NK-92 treated with Interleukin-12 subunit alpha and Interleukin-12 subunit beta, amount 100 ng/mL, for 24 hours (cell line): ENCODE measurements around the gene CYTL1.
"Not testable (repeated sequence)": the region's sequence is repeated elsewhere in the genome, so short reads cannot be mapped to it uniquely, and the experiment has no call there.

Experiments used
- DNase-seq: peaks from one replicate; lab custom pipeline; 2025; lab: John Stamatoyannopoulos, UW

Gene CYTL1

GRCh38 chr4:5033281-5033841, 14.1 kb upstream of the CYTL1 start:
- DNase-seq, result no peak

GRCh38 chr4:5032813-5033212, 13.6 kb upstream of the CYTL1 start:
- DNase-seq, result no peak

DNA sequence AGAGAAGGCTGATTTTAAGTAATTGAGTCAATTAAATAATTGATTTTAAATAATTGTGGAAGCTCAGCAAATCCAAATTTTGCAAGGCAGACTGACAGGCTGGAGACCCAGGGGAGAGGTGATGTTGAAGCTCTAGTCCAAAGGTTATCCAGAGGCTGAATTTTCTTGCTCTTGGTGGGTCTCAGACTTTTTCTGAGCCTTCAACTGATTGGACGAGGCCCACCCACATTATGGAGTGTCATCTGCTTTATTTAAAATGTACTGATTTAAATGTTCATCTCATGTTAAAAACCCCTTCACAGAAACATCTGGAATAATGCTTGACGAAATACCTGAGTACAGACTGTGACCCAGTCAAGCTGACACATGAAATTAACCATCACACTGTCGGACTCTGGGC, 11.7 kb upstream of the CYTL1 start:
- no peak for DNase-seq

DNA sequence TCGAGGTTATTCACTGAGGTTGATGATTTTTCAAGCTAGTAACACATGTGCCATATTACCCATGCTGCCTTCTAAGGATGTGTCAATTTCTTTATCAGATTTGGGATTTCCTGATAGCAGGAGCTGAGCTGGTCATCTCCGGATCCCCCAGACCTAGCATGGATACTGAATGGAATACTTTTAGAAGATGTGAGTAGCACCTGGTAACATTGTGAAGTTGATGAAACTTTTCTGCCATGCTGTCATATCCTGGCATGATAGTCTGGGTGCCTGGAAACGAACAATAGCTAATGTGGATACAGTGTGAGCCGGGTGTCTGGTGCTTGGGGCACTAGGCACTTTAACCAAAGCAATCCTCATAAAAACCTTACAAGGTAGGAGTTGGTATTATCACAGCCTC, 11.0 kb upstream of the CYTL1 start:
- DNase-seq, result no peak

DNA sequence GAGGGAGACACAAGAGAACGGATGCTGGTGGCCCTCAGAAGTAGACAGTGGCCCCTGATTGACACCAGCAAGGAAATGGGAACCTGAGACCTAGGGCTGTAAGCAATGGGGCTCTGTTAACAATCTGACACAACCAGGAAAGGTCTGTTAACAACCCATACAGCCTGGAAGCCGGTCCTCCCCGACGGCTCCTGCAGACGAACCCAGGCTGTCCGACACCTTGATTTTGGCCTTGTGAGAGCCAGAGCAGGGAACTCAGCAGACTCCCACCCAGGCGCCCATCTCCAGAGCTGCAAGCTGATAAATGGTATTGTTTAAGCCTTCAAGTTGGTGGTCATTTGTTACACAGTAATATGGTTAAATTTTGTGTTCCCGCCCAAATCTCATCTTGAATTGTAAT, 10.2 kb upstream of the CYTL1 start:
- DNase-seq, result no peak

GRCh38 chr4:5028480-5028879, 9.2 kb upstream of the CYTL1 start:
- DNase-seq, result no peak

DNA sequence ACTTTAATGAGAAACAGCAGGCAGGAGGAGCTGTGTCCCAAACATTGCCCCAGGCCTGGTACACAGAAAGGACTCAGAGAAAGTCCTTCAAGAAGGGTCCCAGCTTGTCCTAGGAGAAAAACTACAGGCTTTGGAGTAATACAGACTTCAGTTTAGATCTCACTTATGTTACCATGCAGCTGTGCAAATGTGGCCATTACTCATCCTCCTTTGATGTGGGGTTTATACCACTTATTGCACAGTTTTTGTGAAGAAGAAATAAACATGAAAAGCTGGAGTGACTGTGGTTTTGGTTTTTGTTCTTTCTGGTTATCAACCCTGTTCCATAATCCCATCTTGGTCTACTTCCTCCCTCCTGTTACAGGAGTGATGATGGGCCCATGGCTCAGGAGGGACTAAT, 8.1 kb upstream of the CYTL1 start:
- DNase-seq, result no peak

DNA sequence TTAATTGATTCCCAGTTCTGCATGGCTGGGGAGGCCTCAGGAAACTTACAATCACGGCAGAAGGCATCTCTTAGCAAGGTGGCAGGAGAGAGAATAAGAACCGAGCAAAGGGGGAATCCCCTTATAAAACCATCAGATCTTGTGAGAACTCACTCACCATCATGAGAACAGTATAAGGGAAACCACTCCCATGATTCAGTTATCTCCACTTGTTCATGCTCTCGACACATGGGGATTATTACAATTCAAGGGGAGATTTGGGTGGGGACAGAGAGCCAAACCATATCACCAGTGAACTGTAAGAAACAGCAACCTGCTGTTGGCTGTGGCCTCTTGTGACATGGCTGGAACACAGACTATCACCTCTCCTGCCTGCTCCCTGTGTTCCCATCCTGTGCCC, 7.1 kb upstream of the CYTL1 start:
- DNase-seq, result no peak

- no peak for DNase-seq
Observed at GRCh38 chr4:5024673-5025072, 5.4 kb upstream of the CYTL1 start.

DNA sequence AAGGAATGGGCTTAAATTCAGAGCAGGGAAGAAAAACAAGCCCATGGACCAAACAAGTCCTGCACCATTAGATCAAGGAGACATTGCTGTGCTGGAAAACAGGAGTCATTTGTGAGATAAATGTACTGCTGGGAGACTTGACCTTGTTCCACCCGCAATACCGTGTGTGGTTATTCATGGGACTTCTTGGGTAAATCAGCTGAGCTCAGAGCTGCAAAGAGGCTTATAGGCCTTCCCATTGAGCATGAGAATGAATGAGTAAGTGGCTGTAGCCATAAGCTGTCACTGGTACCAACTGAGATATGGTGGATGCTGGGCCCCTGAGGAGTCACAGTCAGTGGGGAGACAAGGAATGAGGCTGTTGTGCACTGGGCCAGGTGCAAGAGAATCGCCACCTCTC, 2.3 kb upstream of the CYTL1 start:
- no peak for DNase-seq

- DNase-seq, result no peak
Observed at GRCh38 chr4:5020341-5020740, 1.1 kb upstream of the CYTL1 start.

- DNase-seq, result no peak
Observed at GRCh38 chr4:5019796-5020195, 538 bp upstream of the CYTL1 start.

- DNase-seq, result no peak
Observed at GRCh38 chr4:5018603-5019002, 655 bp downstream of the CYTL1 start.

DNA sequence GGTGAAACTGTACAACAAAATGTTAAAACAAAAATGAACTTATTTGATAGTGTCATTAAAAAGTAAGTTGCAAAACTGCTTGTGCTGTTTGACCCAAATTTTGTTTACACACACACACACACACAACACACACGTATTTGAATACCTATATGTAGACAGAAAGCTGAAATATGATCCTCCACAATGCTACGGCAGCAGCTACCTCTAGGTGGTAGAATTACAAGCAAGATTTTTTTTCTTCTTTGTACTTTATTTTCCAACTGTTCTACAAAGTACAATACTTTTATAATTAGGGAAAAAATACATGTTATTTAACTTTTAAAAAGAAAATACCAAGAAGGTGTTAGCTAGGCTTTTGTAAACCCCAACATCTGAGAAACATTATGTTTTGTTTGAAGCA, 1.2 kb downstream of the CYTL1 start:
- no peak for DNase-seq

DNA sequence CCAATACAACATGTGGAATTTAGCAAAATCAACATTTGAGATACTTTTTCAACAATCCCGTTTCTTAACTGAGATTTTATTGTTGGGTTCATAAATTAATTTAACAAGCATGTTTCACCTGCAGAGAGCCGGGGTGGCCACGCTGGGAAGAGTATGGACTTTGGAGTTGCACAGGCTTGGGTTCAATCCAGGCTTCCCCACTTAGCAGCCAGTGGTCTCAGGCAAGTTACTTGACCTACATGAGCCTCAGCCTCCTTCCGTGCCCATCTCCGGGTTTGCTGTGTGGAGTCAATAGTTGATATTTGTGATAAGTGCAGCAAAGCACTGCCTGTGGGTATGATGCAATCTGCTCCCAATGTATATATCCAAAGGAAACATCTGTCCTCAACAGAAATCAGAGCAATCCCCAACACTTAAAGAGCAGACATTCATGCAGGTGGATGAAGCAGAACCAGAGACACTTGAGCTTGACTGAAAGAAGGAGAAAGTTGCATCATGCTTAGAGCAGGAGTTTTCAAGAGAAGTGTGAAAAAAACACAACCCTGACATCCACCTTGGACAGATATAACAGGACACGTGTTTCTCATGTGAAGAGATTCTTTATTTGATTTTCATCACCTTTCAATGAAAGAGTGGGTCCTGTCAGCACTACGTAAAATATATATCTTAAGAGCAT, 5.1 kb downstream of the CYTL1 start:
- no peak for DNase-seq

- DNase-seq, result no peak
Observed at GRCh38 chr4:5012958-5013357, 6.3 kb downstream of the CYTL1 start.

DNA sequence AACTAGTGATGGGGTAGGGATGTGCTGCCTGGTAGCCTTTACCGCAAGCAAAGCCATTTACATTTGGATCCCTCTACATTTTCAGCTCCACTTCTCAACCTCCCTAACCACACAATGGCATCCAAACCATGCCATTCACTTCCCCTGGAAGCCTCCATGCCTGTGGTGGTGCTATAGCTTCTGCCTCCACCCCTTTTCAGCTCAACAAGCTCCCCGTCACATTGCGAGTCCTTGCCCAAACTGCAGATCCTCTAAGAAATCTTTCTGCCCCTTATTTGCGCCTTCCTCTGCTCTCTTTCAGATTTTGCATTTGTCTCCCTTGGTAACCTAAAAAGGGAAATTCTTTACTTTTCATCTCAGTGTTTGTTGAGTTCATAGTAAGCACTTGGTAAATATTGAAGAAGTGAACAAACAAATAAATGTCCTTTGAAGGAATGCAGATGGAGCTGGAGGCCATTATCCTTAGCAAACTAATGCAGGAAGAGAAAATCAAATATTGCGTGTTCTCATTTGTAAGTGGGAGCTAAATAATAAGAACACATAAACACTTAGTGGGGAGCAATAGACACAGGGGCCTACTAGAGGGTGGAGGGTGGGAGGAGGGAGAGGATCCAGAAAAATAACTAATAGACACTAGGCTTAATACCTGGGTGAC, 6.9 kb downstream of the CYTL1 start:
- DNase-seq, result no peak

DNA sequence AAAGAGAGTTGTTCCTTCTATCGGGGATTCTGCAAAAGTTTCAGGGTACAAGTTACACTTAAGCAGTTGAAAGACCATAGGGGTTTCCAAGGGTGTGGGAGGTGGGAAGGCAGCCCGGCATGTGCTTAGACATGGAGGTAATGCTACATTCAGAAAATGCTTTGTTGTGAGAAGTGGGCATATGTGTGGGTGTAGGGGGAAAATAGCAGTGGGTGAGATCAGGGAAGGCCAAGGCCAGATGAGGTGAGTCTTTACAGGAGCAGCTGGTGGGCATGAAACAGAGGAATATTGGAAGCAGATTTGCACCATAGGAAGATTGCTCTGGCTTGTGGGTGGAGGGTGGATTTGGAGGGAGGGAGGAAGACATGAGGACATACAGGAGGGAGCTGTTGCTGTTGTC, 8.3 kb downstream of the CYTL1 start:
- no peak for DNase-seq

DNA sequence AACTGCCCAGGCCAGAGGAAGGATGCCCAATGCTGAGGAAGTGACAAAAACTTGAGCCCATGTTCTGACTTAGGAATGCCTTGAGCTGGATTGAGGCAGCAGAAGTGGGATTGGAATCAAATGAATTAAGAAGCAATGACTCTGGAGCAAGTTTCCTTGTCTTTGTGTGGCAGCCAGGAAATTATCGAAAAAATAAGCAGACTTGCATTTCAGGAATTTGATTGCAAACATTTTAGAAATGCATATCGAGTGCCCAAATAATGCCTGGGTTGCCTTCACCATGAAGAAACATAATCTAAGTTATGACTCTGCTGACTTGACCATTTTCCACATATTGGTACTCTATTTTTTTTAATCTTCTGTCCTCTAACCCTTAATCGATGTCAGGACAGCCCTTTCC, 9.5 kb downstream of the CYTL1 start:
- no peak for DNase-seq

- DNase-seq, result not testable (repeated sequence)
Observed at GRCh38 chr4:5006932-5007331, 12.3 kb downstream of the CYTL1 start.

- DNase-seq, result no peak
Observed at GRCh38 chr4:5004496-5004895, 14.8 kb downstream of the CYTL1 start.

DNA sequence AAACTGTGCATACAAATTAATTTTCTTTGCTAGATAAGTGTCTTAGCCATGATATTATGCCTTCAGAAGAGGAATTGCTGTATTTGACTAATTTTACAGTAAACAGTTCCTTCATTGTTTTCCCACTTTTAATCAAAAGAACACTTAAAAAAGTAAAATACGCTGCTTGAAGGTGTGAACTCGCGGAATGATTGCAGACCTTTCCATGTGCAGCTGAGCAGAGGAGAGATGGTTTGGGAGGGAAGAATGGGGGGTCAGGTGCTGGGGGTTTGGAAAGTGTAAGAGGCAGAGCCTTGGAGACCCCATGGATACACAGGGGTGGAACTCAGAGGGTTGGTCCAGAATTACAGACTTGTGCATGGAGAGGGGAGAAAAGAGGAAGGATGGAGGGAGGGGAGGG, 15.3 kb downstream of the CYTL1 start:
- no peak for DNase-seq

DNA sequence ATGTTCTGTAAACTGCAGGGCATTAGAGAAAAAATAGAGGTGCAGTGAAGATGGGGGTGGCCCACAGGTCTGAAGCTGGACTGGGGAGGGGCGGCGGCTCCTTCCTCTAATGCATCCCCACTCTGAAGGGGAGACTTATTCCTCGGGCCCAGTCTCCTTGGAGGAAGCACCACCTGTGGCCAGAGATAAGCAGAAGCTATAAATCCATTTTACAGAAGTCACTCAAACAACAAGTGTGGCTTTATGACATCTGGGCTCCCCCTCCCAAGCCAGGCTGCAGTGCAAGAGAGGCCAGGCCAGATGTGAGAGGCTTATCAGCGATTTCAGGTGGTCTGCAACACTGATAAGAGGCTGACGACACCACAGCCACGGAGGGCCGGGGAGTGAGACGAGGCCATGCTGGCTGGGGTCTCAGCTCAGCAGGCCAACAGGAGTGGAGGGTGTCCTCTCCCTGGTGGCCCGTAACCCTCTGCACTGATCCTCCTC, 15.8 kb downstream of the CYTL1 start:
- no peak for DNase-seq

- DNase-seq, result not testable (repeated sequence)
Observed at GRCh38 chr4:5001641-5002040, 17.6 kb downstream of the CYTL1 start.
